KBM-7 (cell line): ENCODE data around the gene CALY.

Experiments used
- DNase-seq: peaks from one replicate; pipeline ENCODE4 v3.0.0-alpha.2; 2015
- in situ Hi-C: fragments of 300-500 bp; cut with MboI; formaldehyde crosslinking; loops from 2 replicates; pipeline ENCODE4 v1.14.3; 2020; ENCODE audit warnings: low sequenced_read_pairs, low pct_unique_long_range_greater_than_20kb, mixed read lengths

CALY gene

DNA sequence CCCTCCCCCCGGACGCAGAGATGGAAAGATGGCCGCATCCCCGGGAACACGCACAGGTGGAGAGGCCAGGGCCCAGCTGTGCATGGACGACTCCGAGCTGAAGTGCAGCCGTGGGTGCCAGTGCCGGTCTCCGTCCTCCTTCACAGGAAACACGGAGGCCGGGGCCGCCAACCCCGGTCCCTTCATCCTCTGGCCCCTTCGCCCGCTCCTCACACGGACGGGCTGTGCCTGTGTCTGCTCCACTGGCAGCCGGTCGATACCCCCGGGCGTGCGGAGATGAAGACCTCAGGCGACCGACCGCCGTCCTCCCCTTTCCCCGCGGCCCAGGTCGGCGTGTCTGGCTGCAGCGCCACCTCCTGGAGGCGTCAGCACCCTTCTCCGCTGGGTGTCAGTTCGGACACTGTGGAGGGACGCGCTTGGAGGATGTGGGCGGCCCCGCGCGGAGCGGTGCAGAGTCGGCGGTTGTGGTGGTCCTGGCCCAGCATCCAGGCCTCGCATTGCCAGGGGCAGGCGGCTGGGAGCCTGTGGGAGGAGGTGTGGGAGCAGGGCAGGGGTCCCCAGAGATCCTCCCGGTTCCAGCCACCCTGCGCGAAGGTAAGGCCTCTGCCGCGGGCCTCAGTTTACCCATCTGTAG is 18.1 kb downstream of the CALY start:
- DNase-seq: peak; percentile 81
- in situ Hi-C loops: no loop called here

DNA sequence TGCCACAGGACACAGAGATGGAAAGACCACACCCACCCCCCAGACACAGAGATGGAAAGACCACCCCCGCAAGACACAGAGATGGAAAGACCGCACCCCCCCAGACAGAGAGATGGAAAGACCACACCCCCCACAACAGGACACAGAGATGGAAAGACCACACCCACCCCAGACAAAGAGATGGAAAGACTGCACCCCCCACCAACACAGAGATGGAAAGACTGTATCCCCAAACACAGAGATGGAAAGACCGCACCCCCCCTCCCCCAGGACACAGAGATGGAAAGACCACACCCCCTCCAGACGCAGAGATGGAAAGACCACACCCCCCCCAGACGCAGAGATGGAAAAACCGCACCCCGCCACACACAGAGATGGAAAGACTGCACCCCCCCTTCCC is 20.0 kb downstream of the CALY start:
- DNase-seq: no peak
- in situ Hi-C loops: no loop called here

GRCh38 chr10:133316266-133316665 is 20.4 kb downstream of the CALY start:
- no peak for DNase-seq
- in situ Hi-C loops: no loop called here

GRCh38 chr10:133315847-133316246 is 20.8 kb downstream of the CALY start:
- DNase-seq: no peak

GRCh38 chr10:133314911-133315310 is 21.8 kb downstream of the CALY start:
- in situ Hi-C loops: no loop called here

More at GRCh38 chr10:133315847-133316246, 20.8 kb downstream of the CALY start:
- in situ Hi-C loops: no loop called here

DNA sequence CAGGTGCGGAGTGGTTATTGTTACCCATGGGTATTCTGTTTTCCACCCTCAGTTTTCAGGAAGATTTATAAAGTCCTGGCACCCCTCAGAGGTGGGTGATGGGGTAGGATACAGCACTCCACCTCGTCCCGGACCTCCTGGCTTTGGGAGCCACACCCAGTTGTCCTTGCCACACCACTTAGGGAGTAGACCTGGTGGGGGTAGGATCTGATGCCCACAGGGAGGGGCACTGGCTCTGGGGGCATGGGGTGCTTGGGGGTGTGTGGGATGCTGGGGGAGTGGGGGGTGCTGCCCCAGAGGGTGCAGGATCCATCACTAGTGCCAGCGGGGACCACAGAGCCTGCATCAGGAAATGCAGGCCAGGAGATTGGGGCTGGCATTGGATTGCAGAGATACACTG is 23.5 kb downstream of the CALY start:
- no peak for DNase-seq
- in situ Hi-C loops: no loop called here

More at GRCh38 chr10:133314911-133315310, 21.8 kb downstream of the CALY start:
- DNase-seq: no peak

DNA sequence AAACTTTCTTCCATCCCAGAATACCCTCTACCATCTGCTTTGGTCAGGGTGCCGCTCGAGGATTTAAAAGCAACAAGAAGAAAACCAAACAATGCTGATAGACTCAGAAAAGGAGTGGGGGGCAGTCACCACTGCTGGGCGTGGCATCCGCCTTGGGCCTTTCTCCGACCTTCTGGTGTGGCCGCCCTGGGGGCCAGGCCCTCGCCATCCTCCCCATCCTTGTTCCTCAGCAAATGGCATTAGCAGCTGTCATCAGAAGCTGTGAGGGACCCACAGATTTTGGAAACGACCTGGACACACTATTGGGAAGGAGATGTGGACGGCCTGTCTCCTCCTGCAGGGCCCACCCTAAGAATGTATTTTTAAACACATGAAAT is 23.9 kb downstream of the CALY start:
- no peak for DNase-seq
- in situ Hi-C loops: no loop called here

DNA sequence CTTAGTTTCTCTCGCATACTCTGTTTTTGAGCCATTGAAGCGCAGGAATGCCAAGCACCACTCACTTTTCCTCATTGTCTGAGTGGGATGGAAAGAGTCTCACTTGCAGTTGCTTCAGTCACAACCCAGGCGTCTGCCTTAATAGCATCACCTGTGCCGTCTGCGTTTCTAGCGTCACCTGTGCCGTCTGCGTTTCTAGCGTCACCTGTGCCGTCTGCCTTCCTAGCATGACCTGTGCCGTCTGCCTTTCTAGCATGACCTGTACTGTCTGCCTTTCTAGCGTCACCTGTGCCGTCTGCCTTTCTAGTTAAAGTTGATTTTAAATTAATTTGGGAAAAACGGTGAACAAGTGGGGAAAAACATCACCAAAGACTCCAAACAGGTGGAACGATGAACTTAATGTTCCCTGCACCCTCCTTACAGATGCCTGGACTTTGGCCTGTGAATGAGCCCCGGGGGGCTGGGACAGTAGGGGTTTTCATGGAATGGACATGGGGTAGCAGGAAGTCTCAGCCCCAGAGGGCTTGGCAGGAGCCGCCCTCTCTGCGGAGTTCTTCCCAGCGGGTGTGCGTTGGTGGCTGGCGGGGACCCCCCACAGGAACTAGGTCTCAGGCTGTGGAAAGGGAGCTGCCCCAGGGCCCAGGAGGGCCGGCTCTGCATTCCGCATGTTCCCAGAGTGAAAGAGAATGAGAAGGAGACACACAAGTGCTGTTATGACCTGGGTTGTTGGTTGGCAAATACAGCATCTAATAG is 24.5 kb downstream of the CALY start:
- in situ Hi-C loops: no loop called here

DNA sequence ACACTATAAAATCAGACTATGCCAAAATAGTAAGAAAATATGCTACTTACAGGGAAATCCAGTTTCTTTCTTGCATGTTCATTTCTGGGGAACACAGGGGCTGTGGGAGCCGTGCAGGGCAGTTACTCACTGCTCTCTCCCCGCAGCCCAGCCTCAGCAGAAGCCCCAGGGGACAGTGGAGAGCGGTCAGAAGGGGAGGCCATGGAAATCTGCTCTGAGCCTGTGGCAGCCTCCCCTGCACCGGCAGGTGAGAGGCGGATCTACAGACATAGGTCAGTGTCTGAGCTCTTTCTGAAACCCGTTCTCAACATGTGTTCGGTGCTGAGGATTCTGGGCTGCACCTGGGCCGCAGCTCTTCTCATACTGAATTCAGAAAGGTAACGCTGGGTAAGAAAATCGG is 25.1 kb downstream of the CALY start:
- in situ Hi-C loops: no loop called here
- DNase-seq: no peak

More for the DNA sequence above, 24.5 kb downstream of the CALY start:
- no peak for DNase-seq

GRCh38 chr10:133310789-133311188 is 25.9 kb downstream of the CALY start:
- in situ Hi-C loops: no loop called here
- no peak for DNase-seq

DNA sequence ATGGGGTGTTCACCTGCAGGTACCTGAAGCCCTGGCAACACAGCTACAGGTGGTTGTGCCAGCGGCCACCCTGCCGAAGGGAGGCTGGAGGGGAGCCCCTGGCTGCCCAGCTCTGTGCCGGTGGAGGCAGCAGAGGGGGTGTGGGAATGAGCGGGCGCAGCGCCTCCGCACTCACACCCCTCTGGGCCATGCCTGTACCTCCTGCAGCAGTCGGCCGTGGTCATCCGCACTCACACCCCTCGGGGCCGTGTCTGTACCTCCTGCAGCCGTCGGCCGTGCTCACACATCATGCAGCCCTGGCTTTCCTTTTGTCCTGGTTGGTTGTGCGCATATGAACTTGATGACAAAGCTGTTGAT is 26.3 kb downstream of the CALY start:
- no peak for DNase-seq
- in situ Hi-C loops: no loop called here

- in situ Hi-C loops: no loop called here
- DNase-seq: no peak
Observed at GRCh38 chr10:133309720-133310398, 26.8 kb downstream of the CALY start.

- in situ Hi-C loops: no loop called here
- no peak for DNase-seq
Observed at GRCh38 chr10:133309100-133309719, 27.5 kb downstream of the CALY start.

DNA sequence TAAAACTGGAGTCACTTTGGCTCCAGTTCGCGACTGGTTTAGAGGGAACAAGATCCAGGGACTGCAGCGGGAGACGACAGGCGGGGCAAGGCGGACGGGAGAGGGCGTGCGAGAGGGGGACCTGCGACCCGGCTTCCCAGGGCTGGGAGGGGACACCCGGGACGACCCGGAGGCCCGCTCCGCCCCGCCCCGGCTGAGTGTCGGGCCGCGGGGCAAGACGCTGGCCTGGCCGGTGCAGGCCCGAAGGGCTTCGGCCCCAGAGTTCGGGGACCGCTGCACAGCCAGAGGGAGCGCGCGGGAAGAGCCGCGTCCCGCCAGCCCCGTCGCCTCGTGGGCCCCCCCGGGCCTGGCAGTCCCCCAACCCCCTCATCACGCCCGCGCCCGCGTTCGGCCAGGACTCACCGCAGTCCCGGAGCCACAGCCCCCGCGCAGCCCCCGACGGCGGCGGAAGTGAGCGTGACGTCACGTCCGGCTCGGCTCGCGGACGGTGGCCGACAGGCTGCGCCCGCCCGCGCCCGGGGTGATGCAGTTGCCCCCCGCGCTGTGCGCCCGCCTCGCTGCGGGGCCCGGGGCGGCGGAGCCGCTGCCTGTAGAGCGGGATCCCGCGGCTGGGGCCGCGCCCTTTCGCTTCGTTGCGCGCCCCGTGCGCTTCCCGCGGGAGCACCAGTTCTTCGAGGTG is 28.1 kb downstream of the CALY start, which contains the start of the genes TUBGCP2 and ZNF511:
Gene TUBGCP2, minus strand, starts transcription at position 452 of the 679 bp plus-strand sequence. CDS start 5,931 bp downstream, outside the sequence.
Gene ZNF511, plus strand, starts transcription at position 494 of the 679 bp plus-strand sequence. Its CDS starts 30 bp downstream, at position 524.
- in situ Hi-C loops: no loop called here
- DNase-seq: peak; percentile 86

DNA sequence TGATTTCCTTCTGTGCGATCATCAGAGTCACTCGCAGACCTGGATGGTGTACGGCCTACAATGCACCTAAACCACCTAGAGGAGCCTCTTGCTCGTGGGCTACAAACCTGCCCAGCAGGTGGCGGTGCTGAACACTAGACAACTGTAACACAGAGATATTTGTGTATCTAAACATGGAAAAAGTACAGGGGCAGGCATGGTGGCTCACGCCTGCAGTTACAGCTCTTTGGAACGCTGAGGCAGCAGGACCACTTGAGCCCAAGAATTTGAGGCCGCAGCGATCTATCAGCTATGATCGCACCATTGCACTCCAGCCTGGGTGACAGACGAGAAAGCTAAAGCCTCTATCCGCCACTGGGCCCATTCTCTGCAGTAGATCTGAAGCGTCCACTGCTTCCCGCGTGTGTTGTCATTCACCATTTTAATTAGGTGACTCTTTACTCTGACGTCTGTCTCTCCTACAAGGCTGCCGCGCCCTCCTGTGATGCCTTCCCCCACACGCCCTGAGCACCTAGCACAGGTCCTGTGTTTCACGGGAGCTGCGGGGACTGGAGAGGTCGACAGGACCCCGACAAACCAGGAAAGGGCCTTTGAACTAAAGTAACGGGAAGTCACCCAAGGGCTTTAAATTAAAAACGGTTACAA is 28.8 kb downstream of the CALY start:
- DNase-seq: peak; percentile 83
- in situ Hi-C loops: no loop called here

- in situ Hi-C loops: no loop called here
- no peak for DNase-seq
Observed at GRCh38 chr10:133306941-133307379, 29.7 kb downstream of the CALY start.

DNA sequence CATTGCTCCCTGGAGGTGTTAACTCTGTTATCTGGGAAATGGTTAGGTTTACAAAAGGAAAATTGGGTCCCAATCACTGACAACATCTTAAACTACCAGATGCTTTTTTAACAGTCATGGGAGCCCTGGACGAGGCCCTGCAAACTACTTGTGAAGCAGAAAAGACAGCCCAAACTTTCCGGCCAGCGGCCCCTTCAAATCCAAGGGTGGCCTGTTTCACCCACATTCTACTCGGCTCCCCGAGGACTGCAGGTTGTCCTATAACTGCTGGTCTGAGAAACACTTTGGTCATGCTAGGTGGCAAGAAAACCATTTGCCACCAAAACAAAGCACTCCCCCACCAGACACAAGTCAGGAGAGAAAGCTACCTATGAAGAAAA is 30.6 kb downstream of the CALY start:
- DNase-seq: no peak
- in situ Hi-C loops: no loop called here

GRCh38 chr10:133303206-133303605 is 33.5 kb downstream of the CALY start:
- DNase-seq: no peak
- in situ Hi-C loops: no loop called here

GRCh38 chr10:133302230-133302629 is 34.5 kb downstream of the CALY start:
- DNase-seq: no peak
- in situ Hi-C loops: no loop called here
